Caco-2 (cell line): ENCODE measurements around the gene JPH2. TPM values are rescaled to one million over a fixed set of nuclear protein-coding genes. Genes with fewer than 3 reads are reported as not detected.

Experiments used
- BruUV-seq: library from RNA; stranded (reverse); fragments of 400-500 nt; replicated peaks from 2 replicates; lab custom pipeline; 2021; lab: Mats Ljungman, UMichigan
- CTCF ChIA-PET: fragments of 300-600 bp; sonication (Branson Sonifier 250); formaldehyde crosslinking; loops from one replicate; lab custom pipeline; 2022; ENCODE audit warnings: antibody characterized with exemption; lab: Charles Lee
- POLR2A ChIA-PET: fragments of 300-600 bp; sonication (Branson Sonifier 250); formaldehyde crosslinking; loops from one replicate; lab custom pipeline; 2022; ENCODE audit warnings: antibody characterized with exemption; lab: Charles Lee
- DNase-seq, 2 experiments: peaks; one replicate each; pipeline versions ENCODE4 v3.0.0 to v3.0.0-alpha.2; 2020 to 2022
- H3K27me3 ChIP-seq: replicated peaks from 2 replicates; pipeline ENCODE4 v1.6.0; 2011; ENCODE audit warnings: low read length; ENCODE audit not compliant: control insufficient read depth, insufficient read depth
- H3K36me3 ChIP-seq: 2 replicates; pipeline ENCODE4 v1.5.1; 2011; ENCODE audit warnings: low read length; ENCODE audit not compliant: control insufficient read depth, insufficient read depth
- H3K4me1 ChIP-seq: fragments of 250-450 bp; sonication (Bioruptor Pico); 2 replicates; pipeline ENCODE4 v1.5.1; 2020; ENCODE audit warnings: mild to moderate bottlenecking
- H3K4me3 ChIP-seq: 2 replicates; pipeline ENCODE4 v1.5.1; 2011; ENCODE audit warnings: low read depth, mild to moderate bottlenecking, control low read depth, low read length
- H3K9me3 ChIP-seq: fragments of 250-450 bp; sonication (Bioruptor Pico); 2 replicates; pipeline ENCODE4 v1.5.1; 2020; ENCODE audit warnings: mild to moderate bottlenecking, moderate library complexity
- H3K27ac Mint-ChIP-seq: one replicate; pipeline ENCODE4 v1.8.0; 2022; ENCODE audit warnings: mixed read lengths; ENCODE audit not compliant: unreplicated experiment
- H3K27me3 Mint-ChIP-seq: one replicate; pipeline ENCODE4 v1.8.0; 2022; ENCODE audit warnings: mixed read lengths; ENCODE audit not compliant: insufficient read depth, unreplicated experiment
- H3K36me3 Mint-ChIP-seq: one replicate; pipeline ENCODE4 v1.8.0; 2022; ENCODE audit warnings: mild to moderate bottlenecking, mixed read lengths; ENCODE audit not compliant: insufficient read depth, unreplicated experiment
- H3K4me1 Mint-ChIP-seq: one replicate; pipeline ENCODE4 v1.8.0; 2022; ENCODE audit warnings: low read depth, mixed read lengths; ENCODE audit not compliant: unreplicated experiment
- H3K4me3 Mint-ChIP-seq: one replicate; pipeline ENCODE4 v1.8.0; 2022; ENCODE audit warnings: mild to moderate bottlenecking, moderate library complexity, mixed read lengths; ENCODE audit not compliant: unreplicated experiment
- H3K9me3 Mint-ChIP-seq: one replicate; pipeline ENCODE4 v1.8.0; 2022; ENCODE audit warnings: mixed read lengths; ENCODE audit not compliant: unreplicated experiment
- intact Hi-C: fragments of 100-400 bp; cut with micrococcal nuclease; formaldehyde crosslinking; loops from one replicate; pipeline ENCODE4 v1.10.0; 2022; ENCODE audit not compliant: unreplicated experiment
- total RNA-seq: library from RNA; stranded (reverse); gene quantifications from 2 replicates; pipeline ENCODE4 v1.2.3, GENCODE V29; 2022
- TF ChIP-seq, protein P1 (sequence below), 2 experiments: fragments of 200-600 bp in 1 of 2; IDR thresholded peaks; 1 replicate in 1 of 2; 2 replicates in 1 of 2; pipeline versions ENCODE4 v1.5.1 to v1.8.0; 2011 to 2022; ENCODE audit warnings: antibody characterized with exemption in 1 of 2, control low read depth in 1 of 2, inconsistent platforms in 1 of 2, low read depth in 1 of 2, low read length in 1 of 2, mild to moderate bottlenecking in 1 of 2, moderate library complexity in 1 of 2; ENCODE audit not compliant: insufficient read depth in 1 of 2, severe bottlenecking in 1 of 2, unreplicated experiment in 1 of 2

Gene JPH2
- total RNA-seq, 1 experiment from 2014 or later: 10.5 TPM

DNA sequence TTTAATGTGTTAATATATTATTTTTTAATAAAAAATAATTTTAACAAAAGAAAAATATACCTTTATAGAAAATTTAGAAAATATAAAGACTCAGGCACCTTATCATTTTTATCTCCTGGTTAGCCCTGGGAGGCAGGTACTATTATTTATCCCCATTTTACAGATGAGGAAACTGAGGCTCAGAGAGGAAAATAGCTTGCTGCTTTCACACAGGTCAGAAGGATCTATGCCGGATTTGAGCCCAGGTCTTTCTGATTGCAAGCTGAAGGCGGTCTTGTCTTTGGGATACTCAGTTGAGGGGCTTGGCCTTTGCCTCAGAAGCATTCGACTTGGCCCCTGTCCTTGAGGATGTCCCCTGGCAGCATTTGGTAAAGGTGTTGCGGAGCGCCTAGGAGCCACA lies 35.0 kb upstream of the JPH2 start:
- H3K4me1 ChIP-seq: peaks cover 44% of the 10 kb centered on the region
- no TSS peak for BruUV-seq
- intact Hi-C loops: no loop called here
- Mint-ChIP-seq H3K27me3 (no peaks in the 10 kb centered on the region), H3K27ac (no peak overlapping the region), H3K4me1 (peaks cover 42% of the 10 kb centered on the region), H3K36me3 (no peaks in the 10 kb centered on the region), H3K4me3 (no peak overlapping the region), H3K9me3 (no peaks in the 10 kb centered on the region)
- no peaks in the 10 kb centered on the region for H3K27me3 ChIP-seq
- ChIA-PET POLR2A (no interaction called here), CTCF (no interaction called here)
- H3K4me3 ChIP-seq: no peak overlapping the region
- TF ChIP-seq, protein P1, sequence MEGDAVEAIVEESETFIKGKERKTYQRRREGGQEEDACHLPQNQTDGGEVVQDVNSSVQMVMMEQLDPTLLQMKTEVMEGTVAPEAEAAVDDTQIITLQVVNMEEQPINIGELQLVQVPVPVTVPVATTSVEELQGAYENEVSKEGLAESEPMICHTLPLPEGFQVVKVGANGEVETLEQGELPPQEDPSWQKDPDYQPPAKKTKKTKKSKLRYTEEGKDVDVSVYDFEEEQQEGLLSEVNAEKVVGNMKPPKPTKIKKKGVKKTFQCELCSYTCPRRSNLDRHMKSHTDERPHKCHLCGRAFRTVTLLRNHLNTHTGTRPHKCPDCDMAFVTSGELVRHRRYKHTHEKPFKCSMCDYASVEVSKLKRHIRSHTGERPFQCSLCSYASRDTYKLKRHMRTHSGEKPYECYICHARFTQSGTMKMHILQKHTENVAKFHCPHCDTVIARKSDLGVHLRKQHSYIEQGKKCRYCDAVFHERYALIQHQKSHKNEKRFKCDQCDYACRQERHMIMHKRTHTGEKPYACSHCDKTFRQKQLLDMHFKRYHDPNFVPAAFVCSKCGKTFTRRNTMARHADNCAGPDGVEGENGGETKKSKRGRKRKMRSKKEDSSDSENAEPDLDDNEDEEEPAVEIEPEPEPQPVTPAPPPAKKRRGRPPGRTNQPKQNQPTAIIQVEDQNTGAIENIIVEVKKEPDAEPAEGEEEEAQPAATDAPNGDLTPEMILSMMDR (IDR thresholded peaks at IDR 0.05; ENCODE audit: insufficient read depth in 1 of 2, low read depth in 1 of 2, low read length in 1 of 2, severe bottlenecking in 1 of 2, unreplicated experiment in 1 of 2): no peak
- no peaks in the 10 kb centered on the region for H3K36me3 ChIP-seq
- no peak for DNase-seq
- H3K9me3 ChIP-seq: no peaks in the 10 kb centered on the region

- POLR2A ChIA-PET: no interaction called here
- Mint-ChIP-seq H3K4me1 (peaks cover 48% of the 10 kb centered on the region), H3K4me3 (no peak overlapping the region), H3K27ac (peak overlapping the region; percentile 58), H3K36me3 (no peaks in the 10 kb centered on the region), H3K27me3 (no peaks in the 10 kb centered on the region), H3K9me3 (no peaks in the 10 kb centered on the region)
- intact Hi-C loops: no loop called here
- CTCF ChIA-PET: no interaction called here
- Histone ChIP-seq H3K36me3 (no peaks in the 10 kb centered on the region), H3K9me3 (no peaks in the 10 kb centered on the region), H3K27me3 (no peaks in the 10 kb centered on the region), H3K4me3 (no peak overlapping the region), H3K4me1 (peaks cover 50% of the 10 kb centered on the region)
- DNase-seq: no peak
- no TSS peak for BruUV-seq
- TF ChIP-seq, protein P1 (IDR thresholded peaks at IDR 0.05; ENCODE audit: insufficient read depth in 1 of 2, low read depth in 1 of 2, low read length in 1 of 2, severe bottlenecking in 1 of 2, unreplicated experiment in 1 of 2): no peak
Observed at GRCh38 chr20:44221368-44221954, 34.5 kb upstream of the JPH2 start.

DNA sequence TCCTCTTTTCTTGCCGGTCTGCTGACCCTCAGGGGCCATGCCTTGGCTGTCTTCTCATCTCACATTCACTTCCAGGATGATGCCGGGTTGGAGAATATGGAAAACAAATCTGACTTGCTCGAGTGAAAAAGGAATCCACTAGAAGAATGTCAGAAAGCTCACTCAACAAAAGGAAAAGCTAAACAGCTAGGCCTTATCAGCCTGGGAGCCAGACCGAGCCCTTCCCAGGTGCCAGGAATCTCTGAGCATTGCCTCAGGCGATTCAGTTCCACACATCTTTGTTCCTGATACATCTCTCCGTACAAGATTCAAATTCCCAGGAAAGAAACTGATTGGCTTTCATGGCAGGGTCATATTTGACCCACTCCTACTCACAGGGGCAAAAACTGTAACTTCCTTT lies 32.8 kb upstream of the JPH2 start:
- no peaks in the 10 kb centered on the region for H3K27me3 Mint-ChIP-seq
- POLR2A ChIA-PET: interaction anchor here (2.0 kb wide), 1 partner anchor 256 kb away, joined by 8 read pairs; the partner anchor contains the start of gene TTPAL
- CTCF ChIA-PET: interaction anchor here (0.6 to 7.4 kb wide), 9 partner anchors 9 to 486 kb away, joined by 3 to 244 read pairs (median 4); partner anchors contain the start of genes FITM2 and OSER1

More for the DNA sequence above, 32.8 kb upstream of the JPH2 start:
- Mint-ChIP-seq H3K36me3 (peaks cover 7% of the 10 kb centered on the region), H3K27ac (peak overlapping the region; percentile 58), H3K4me1 (peaks cover 62% of the 10 kb centered on the region), H3K9me3 (no peaks in the 10 kb centered on the region), H3K4me3 (peak overlapping the region; percentile 16)
- intact Hi-C loops: loop anchor here (5.0 to 10.0 kb wide), 3 partner anchors 303 to 665 kb away; partner anchors contain the start of genes SERINC3 and YWHAB
- peak; percentile 79 to 90 for DNase-seq
- H3K4me3 ChIP-seq: no peak overlapping the region
- peaks cover 57% of the 10 kb centered on the region for H3K4me1 ChIP-seq
- H3K9me3 ChIP-seq: no peaks in the 10 kb centered on the region
- BruUV-seq: no TSS peak
- H3K27me3 ChIP-seq: no peaks in the 10 kb centered on the region
- TF ChIP-seq, protein P1 (IDR thresholded peaks at IDR 0.05; ENCODE audit: insufficient read depth in 1 of 2, low read depth in 1 of 2, low read length in 1 of 2, severe bottlenecking in 1 of 2, unreplicated experiment in 1 of 2): no peak
- H3K36me3 ChIP-seq: no peaks in the 10 kb centered on the region
